Erythroblast (primary cell): ENCODE measurements around the gene LRRC18.

Experiments
- GATA1 ChIP-seq: IDR thresholded peaks from 2 replicates; pipeline ENCODE4 v1.6.1; 2011; ENCODE audit warnings: low read depth, mild to moderate bottlenecking, control low read depth, low read length, moderate library complexity
- POLR2A ChIP-seq: IDR thresholded peaks from 2 replicates; pipeline ENCODE4 v1.6.1; 2011; ENCODE audit warnings: mild to moderate bottlenecking, low read length

GRCh38 chr10:48965460-48965859 lies 25.8 kb upstream of the LRRC18 start:
- no peak for TF ChIP-seq POLR2A
- TF ChIP-seq GATA1 = no peak
